Measurements from ENCODE around the gene BPTF.
"Not testable (repeated sequence)": the region's sequence is repeated elsewhere in the genome, so short reads cannot be mapped to it uniquely, and the experiment has no call there.

Gene BPTF

DNA sequence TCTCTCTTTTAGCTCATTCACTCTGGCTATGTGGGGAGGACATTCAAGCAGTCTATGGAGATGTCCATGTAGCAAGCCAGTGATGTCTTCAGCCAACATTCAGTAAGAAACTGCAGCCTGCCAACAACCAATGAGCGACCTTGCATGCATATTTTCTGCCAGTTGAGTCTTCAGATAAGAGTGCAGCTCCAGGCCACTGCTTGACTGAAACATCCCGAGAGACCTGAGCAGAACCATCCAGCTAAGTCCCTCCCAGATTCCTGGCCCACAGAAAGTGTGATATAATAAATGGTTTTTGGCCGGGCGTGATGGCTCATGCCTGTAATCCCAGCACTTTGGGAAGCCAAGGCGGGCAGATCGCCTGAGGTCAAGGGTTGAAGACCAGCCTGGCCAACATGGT lies 181.5 kb downstream of the BPTF start:
- ATAC-seq: no peak
- DNase-seq: no peak

DNA sequence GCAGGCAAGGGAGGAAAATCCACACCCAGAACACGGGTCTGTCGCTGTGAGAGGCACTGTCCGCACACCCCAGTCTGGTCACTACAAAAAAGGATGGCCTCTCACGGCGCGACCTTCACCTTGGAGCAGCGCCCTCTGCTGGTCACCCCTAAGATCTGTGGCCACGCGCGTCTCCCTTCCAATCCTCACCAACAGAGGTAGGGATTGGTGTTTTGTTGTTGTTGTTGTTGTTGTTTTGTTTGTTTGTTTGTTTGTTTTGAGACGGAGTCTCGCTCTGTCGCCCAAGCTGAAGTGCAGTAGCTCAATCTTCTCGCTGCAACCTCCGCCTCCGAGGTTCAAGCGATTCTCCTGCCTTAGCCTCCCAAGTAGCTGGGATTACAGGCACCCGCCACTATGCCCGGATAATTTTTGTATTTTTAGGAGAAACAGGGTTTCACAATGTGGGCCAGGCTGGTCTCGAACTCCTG lies 185.9 kb downstream of the BPTF start:
- peak; percentile 81 for DNase-seq
- peak; percentile 71 for ATAC-seq

DNA sequence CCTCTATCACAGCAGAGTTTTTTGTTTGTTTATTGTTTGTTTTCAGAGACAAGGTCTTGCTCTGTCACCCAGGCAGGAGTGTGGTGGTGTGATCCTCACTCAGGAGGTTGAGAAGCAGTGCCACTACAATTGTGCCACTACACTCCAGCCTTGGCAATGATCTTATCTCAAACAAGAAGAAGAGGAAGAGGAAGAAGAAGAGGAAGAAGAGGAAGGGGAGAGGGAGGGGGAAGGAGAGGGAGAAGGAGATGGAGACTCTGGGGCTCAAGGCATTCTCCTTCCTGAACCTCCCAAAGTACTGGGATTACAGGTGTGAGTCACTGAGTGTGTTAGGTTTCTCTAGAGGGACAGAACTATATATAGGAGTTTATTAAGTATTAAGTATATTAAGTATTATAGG lies 188.1 kb downstream of the BPTF start:
- no peak for DNase-seq

DNA sequence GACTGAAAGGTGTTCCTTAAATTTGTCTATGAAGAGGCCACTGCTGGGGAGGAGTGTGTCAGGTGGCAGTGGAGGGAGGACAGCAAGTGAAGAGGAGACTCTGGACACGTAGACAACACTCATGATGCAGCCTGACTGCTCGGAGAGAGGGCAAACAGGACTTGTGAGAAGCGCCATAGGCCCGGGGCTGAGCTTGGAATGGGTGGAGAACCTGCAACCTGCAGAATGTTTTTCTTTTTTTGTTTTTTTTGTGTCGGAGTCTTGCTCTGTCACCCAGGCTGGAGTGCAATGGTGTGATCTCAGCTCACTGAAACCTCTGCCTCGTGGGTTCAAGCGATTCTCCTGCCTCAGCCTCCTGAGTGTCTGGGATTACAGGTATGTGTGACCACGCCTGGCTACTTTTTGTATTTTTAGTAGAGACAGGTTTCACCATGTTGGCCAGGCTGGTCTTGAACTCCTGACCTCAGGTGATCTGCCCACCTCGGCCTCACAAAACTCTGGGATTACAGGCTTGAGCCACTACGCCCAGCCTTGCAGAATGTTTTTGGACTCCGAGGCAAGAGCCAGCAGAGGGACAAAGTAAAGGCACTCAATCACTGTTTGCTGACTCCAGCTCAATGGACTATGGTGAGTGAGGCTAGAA lies 189.9 kb downstream of the BPTF start:
- no peak for ATAC-seq
- DNase-seq: no peak

More for the DNA sequence above, 188.1 kb downstream of the BPTF start:
- ATAC-seq: no peak

DNA sequence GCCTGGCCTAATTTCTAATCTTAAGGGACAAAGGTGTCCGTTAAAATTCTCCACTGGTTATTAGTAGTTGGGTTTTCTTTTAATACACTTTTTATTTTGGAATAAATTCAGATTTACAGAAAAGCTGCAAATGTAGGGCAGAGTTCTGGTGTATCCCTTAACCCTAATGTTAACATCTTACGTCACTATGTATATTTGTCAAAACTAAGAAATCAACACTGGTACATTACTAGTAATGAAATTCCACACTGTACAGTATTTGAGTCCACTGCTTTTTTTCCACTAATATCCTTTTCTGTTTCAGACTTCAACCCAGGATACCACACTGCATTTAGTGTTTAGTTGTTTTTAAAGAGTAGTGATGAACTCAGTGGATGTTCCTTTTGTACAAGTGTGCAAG lies 191.5 kb downstream of the BPTF start:
- ATAC-seq (no peak), DNase-seq (no peak)

DNA sequence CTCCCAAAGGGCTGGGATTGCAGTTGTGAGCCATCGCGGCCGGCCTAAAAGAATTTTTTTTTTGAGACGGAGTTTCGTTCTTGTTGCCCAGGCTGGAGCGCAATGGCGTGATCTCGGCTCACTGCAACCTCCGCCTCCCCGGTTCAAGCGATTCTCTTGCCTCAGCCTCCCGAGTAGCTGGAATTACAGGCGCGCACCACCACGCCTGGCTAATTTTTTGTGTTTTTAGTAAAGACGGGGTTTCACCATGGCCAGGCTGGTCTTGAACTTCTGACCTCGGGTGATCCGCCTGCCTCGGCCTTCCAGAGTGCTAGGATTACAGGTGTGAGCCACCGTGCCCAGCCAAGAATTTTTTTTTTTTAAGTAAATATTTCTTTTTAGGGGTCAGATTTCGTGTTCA lies 193.2 kb downstream of the BPTF start:
- not testable (repeated sequence) for DNase-seq, ATAC-seq

DNA sequence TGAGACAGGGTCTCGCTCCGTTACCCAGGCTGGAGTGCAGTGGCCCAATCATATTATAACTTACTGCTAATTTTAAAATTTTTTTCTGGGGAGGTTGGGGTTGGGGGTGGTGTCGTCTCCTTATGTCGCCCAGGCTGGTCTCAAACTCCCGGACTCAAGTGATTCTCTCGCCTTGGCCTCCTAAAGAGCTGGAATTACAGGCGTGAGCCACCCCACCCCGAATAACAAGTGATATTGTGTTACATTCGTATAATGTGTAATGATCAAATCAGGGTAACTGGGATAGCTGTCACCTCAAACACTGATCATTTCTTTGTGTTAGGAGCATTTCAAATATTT lies 194.0 kb downstream of the BPTF start:
- DNase-seq (no peak), ATAC-seq (no peak)

DNA sequence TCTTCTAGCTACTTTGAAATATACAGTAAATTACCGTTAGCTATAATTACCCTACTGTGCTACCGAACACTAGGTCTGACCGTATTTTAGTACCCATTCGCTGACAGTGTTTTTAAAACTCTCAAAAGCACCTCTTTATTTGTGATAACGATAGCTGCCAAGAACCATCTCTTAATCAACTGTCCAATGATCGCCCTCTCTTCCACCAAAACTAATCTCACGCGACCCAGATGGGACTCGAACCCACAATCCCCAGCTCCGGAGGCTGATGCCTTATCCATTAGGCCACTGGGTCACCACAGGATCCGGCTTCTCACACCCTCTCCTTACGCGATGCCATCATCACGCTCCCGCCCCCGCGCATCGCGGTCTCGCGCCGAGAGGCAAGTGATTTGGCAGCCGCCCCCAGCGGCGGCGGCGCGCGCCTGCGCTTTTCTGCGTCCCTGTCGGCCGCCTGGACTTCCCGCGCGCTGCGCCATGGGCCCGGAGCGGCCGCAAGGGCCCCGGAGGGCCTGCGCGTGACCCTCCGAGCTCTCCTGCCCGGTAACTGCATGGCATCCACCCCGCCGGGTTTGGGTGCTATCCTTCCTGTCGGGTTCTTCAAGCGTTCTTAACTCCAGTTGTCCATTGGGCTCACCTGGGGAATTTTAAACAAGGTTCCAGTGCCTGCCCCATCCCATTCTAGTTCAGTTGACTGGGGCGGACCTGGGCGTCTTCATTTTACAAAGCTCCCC lies 194.5 kb downstream of the BPTF start:
- ATAC-seq: peak; percentile 93
- DNase-seq: peak; percentile 98

DNA sequence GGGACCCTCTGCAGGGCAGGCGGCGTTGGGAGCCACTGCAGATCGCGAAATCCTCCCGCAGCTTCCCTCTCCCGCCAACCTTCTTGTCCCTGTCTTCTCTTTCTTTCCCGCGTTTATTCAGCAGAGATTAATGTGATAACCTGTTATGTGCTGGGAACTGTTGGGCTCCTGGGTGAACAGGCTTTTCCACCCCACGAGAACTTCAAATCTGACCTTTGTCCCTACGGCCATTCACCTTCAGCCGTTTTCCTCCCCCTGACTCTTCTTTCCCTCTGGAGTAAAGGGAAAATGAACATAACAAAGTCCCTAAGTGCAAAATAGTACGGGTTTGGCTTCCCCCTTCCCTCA lies 195.1 kb downstream of the BPTF start:
- DNase-seq (no peak), ATAC-seq (no peak)

DNA sequence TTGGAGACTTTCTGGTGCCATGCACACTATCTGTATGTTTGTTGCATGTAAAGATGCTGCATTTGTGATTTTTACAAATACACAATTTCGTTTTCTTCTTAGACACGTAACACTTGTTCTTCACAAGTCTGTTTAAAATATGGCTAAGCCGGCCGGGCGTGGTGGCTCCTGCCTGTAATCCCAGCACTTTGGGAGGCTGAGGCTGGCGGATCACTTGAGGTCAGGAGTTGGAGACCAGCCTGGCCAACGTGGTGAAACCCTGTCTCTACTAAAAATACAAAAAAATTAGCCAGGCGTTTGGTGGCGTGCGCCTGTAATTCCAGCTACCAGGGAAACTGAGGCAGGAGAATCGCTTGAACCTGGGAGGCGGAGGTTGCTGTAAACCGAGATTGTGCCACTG lies 195.5 kb downstream of the BPTF start:
- not testable (repeated sequence) for DNase-seq, ATAC-seq

DNA sequence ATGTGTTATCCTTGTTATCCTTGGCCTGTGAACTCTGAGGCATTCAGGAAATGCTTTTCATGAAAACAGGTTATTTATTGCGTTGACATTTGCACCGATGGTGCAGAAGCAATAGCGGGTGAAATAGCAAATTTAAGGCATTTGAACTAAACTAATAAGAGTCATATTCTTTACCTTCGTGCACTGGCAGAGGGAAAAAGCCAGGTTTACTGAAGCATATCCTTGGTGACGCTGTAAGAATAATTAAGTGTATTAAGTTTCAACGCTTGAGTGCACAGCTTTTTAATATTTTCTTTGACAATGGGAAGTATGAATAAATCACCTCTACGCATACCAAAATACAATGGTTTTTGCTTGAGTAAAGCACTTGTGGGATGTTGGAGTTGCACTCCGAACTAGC lies 196.7 kb downstream of the BPTF start:
- DNase-seq: no peak
- ATAC-seq: no peak

DNA sequence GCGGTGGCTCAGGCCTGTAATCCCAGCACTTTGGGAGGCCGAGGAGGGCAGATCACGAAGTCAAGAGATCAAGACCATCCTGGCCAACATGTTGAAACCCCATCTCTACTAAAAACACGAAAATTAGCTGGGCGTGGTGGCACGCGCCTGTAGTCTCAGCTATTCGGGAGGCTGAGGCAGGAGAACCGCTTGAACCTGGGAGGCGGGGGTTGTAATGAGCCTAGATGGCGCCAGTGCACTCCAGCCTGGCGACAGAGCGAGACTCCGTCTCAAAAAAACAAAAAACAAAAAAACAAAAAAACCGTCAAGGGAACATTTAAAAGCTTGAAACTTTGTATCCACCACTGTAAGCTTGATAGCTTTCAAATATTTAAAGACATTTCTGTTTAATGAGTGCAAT lies 197.2 kb downstream of the BPTF start:
- not testable (repeated sequence) for DNase-seq, ATAC-seq

DNA sequence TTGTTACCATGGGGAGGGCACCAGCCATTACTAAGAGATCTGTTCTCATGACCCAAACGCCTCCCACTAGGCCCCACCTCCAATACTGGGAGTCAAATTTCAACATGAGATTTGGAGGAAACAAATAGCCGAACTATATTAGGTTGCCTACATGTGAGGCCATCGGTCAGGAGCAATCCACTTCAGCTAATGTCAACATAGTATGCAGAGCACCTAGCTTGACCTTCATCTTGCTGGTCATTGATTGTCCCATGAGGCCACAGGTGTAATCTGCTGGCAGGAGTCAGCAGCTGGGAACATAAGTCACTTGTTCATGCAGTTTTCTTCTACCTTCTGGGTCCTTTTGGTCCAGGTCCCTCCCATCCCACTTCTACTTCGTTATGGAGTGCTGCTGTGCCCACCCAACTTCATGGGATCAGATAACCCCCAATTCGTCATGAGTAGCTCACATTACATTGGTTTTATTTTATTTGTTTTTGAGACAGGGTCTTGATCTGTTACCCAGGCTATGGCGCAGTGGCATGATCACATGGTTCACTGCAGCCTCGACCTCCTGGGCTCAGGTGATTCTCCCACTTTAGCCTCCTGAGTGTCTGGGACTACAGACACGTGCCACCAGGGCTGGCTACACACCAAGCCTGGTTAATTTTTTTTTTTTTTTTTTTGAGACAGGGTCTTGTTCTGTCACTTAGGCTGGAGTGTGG lies 204.4 kb downstream of the BPTF start:
- no peak for ATAC-seq
- DNase-seq: no peak

All from stimulated activated naive CD8-positive, alpha-beta T cell treated with anti-CD3 and anti-CD28 coated beads, Interleukin-15, Interleukin-2, amounts not matched to agents 100 U/mL and 50 U/mL, for 24 hours (primary cell).